ELF-1 (cell line): ENCODE measurements around the gene CCKAR.

Experiments used
- DNase-seq: peaks from one replicate; pipeline ENCODE4 v3.0.0-alpha.2; 2016; ENCODE audit warnings: low read depth, low spot score

CCKAR gene

GRCh38 chr4:26491449-26492170 is 1.3 kb upstream of the CCKAR start:
- no peak for DNase-seq

DNA sequence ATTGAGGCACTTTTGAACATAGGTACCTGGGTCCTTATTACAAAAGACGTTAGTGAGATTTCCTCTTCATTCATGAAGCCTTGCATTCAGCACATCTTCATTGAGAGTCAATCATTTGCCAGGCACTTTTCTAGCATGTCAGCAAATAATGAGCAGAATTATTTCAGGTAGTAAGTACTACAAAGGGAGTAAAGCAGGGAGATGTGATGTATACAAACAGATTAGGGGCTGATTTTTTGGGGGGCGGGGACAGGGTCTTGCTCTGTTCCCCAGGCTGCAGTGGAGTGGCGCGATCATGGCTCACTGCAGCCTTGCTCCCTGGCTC is 638 bp upstream of the CCKAR start:
- DNase-seq: no peak

DNA sequence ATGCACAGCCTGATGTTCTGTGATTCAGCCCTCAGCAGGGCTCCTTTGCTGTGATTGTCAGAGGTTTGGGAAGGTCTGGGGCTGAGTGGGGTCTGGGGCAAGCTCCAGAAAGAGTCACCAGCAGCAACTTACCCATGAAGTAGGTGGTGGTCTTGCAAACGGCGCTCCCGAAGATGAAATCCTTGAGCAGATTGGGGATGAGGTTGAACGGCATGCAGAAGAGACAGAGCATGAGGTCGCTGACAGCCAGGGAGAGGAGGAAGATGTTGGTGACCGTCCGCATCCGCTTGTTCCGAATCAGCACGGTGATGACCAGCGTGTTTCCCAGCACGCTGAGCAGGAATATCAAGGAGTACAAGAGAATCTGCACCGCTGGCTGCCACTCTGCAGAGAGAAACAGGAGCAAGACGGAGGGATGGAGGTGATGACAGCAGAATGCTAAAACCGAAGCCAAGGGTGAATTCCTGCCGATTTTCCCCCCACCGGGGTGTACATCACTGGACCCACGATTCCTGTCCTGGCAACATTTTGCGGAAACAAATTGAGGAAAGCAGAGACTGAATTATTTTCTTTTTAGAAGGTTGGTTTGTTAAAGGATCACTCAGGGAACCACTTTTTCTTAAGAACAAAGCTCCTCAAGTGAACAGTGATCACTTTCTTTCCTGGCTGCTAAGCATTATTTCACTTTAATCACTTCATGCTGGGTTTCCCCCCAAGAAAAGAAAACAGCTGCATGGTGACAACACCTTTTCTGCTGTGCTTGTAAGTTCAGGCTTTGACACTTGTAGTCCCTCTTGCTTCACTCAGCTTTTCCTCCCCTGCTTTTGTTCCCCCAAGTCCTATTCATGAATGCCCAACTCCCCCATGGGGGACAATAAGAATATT is 941 bp downstream of the CCKAR start:
- no peak for DNase-seq

- DNase-seq: no peak
Observed at GRCh38 chr4:26485684-26486083, 4.6 kb downstream of the CCKAR start.

DNA sequence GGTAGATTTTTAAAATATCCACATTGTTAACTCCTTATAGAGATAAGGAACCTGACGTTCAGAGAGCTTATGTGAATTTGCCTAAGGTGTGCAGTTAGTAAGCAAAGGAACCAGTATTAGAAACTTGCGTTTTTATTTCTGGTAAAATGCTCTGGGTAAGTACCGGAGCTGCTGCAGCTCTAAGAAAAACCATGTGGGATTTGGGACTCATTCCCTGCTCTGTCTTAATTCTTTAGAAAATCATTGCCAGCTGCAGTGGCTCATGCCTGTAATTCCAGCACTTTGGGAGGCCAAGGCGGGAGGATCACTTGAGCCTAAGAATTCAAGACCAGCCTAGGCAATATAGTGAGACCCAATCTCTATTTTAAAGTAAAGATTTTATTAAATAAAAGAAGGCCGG is 5.8 kb downstream of the CCKAR start:
- DNase-seq: no peak

GRCh38 chr4:26484032-26484515 is 6.2 kb downstream of the CCKAR start:
- peak; percentile 5 for DNase-seq

GRCh38 chr4:26482508-26483462 is 7.5 kb downstream of the CCKAR start:
- no peak for DNase-seq

- no peak for DNase-seq
Observed at GRCh38 chr4:26478330-26478729, 12.0 kb downstream of the CCKAR start.

- DNase-seq: no peak
Observed at GRCh38 chr4:26476545-26476944, 13.7 kb downstream of the CCKAR start.

DNA sequence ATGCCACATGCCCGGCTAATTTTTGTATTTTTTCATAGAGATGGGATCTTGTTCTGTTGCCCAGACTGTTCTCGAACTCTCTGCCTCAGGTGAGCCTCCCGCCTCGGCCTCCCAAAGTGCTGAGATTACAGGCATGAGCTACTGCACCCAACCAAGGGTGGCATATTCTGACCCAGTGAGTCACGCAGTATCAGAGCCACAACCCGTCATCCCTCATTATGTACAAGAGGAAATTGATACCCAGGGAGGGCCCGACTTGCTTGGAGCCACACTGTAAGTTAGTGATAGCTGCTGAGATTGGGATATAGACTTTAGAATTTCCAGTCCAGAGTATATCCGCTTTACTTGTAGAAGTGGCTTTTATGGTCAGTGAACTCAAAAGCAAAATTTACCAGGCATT is 14.6 kb downstream of the CCKAR start:
- DNase-seq: no peak

- DNase-seq: no peak
Observed at GRCh38 chr4:26474551-26474950, 15.7 kb downstream of the CCKAR start.

DNA sequence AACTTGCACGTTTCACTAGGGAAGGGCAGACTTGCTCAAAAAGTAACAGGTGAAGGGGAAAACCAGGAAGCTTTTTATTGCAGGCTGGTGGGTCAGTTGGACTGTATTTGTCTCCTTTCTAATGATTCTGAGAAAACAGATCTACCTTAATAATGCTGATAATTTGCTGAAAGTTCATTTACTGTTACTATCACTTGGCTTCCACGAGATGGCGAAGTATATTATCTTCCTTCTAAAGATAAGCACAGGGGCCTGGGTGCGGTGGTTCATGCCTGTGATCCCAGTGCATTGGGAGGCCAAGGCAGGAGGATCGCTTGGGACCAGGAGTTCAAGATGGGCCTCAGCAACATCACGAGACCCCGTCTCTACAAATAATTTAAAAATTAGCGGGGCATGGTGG is 16.4 kb downstream of the CCKAR start:
- no peak for DNase-seq

GRCh38 chr4:26471890-26472289 is 18.4 kb downstream of the CCKAR start:
- DNase-seq: no peak

GRCh38 chr4:26468977-26469376 is 21.3 kb downstream of the CCKAR start:
- DNase-seq: no peak

GRCh38 chr4:26468283-26468949 is 21.9 kb downstream of the CCKAR start:
- no peak for DNase-seq

DNA sequence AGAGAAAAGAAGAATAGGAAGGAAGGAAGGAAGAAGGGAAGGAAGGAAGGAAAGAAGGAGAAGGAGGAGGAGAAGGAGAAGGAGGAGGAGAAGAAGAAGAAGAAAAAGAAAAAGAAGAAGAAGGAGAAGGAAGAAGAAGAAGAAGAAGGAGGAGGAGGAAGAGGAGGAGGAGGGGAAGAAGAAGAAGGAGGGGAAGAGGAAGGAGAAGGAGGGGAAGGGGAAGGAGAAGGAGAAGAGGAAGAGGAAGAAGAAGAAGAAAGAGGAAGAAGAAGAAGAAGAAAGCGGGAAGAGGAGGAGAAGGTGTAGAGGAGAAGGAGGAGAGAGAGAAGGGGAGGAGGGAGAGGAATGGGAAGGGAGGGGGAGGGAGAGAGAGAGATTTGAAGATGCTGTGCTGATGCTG is 22.6 kb downstream of the CCKAR start:
- no peak for DNase-seq

- DNase-seq: no peak
Observed at GRCh38 chr4:26466578-26467270, 23.6 kb downstream of the CCKAR start.

- no peak for DNase-seq
Observed at GRCh38 chr4:26464420-26465095, 25.7 kb downstream of the CCKAR start.

DNA sequence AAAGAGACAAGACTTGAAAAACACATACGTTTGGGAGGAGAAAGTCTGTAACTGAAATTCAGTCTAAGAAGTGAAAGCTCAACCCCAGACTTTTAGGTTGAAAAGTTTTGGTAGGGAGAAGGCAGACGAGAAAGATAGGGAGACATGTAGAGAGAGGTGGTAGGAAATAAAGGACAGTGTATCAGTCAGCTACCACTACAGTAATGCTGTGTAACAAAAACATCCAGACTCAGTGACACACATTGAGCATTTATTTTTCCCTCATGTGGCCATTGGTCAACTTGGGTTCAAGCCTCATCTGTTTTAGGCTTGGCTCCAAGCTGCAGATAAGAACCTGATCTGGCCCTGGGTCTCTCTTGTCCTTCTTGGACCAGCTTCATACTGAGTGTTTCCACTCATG is 26.9 kb downstream of the CCKAR start:
- DNase-seq: no peak

- no peak for DNase-seq
Observed at GRCh38 chr4:26462874-26463273, 27.4 kb downstream of the CCKAR start.
